Stimulated activated CD8-positive, alpha-beta memory T cell treated with anti-CD3 and anti-CD28 coated beads, Interleukin-15, amount 100 ng/mL, for 24 hours (primary cell): ENCODE results near the gene FBN1.

ENCODE experiments used
- DNase-seq: peaks from one replicate; pipeline ENCODE4 v3.0.0-alpha.2; 2020; ENCODE audit warnings: low read depth

FBN1 gene

GRCh38 chr15:48366584-48367312 is 278.8 kb downstream of the FBN1 start:
- no peak for DNase-seq

- DNase-seq = no peak
Observed at GRCh38 chr15:48365575-48365974, 279.9 kb downstream of the FBN1 start.

GRCh38 chr15:48363474-48363873 is 282.0 kb downstream of the FBN1 start:
- no peak for DNase-seq

- no peak for DNase-seq
Observed at GRCh38 chr15:48361685-48362084, 283.8 kb downstream of the FBN1 start.

GRCh38 chr15:48360841-48361240 is 284.7 kb downstream of the FBN1 start:
- no peak for DNase-seq
